ENCODE data around the gene UBE2E2.

Gene UBE2E2

GRCh38 chr3:23589602-23590001, 386.5 kb downstream of the UBE2E2 start:
- Histone ChIP-seq H3K36me3 (ENCODE audit: control insufficient read depth, low read length) (no peaks in the 10 kb centered on the region), H3K4me1 (ENCODE audit: control insufficient read depth, low read length) (no peaks in the 10 kb centered on the region), H3K27me3 (ENCODE audit: control insufficient read depth, low read length) (no peaks in the 10 kb centered on the region), H3K9me3 (ENCODE audit: control insufficient read depth, insufficient read depth, low read length) (no peaks in the 10 kb centered on the region), H3K4me2 (ENCODE audit: low read length) (no peak overlapping the region), H3F3A (ENCODE audit: control insufficient read depth, insufficient read depth) (no peaks in the 10 kb centered on the region), H3K79me2 (ENCODE audit: control insufficient read depth, low read length) (no peaks in the 10 kb centered on the region), H3K9me2 (replicated peaks; ENCODE audit: control insufficient read depth, low read length) (no peaks in the 10 kb centered on the region), H3K4me3 (ENCODE audit: low read length) (no peak overlapping the region), H3K27ac (ENCODE audit: low read depth, low read length) (no peak overlapping the region), H4K20me1 (ENCODE audit: control insufficient read depth, insufficient read depth, low read depth, low read length) (no peaks in the 10 kb centered on the region)
- TF ChIP-seq EZH2phosphoT487 (IDR thresholded peaks at IDR 0.05; ENCODE audit: borderline replicate concordance, low read length) = no peak
- TF ChIP-seq CTCF (IDR thresholded peaks at IDR 0.05; ENCODE audit: low read depth, low read length, poor library complexity, severe bottlenecking) = no peak

- Histone ChIP-seq H3K9me3 (ENCODE audit: control insufficient read depth, insufficient read depth, low read length) (no peaks in the 10 kb centered on the region), H3K79me2 (ENCODE audit: control insufficient read depth, low read length) (no peaks in the 10 kb centered on the region), H3K4me2 (ENCODE audit: low read length) (no peak overlapping the region), H3K4me1 (ENCODE audit: control insufficient read depth, low read length) (no peaks in the 10 kb centered on the region), H3F3A (ENCODE audit: control insufficient read depth, insufficient read depth) (no peaks in the 10 kb centered on the region), H4K20me1 (ENCODE audit: control insufficient read depth, insufficient read depth, low read depth, low read length) (no peaks in the 10 kb centered on the region), H3K27me3 (ENCODE audit: control insufficient read depth, low read length) (no peaks in the 10 kb centered on the region), H3K27ac (ENCODE audit: low read depth, low read length) (no peak overlapping the region), H3K9me2 (replicated peaks; ENCODE audit: control insufficient read depth, low read length) (no peaks in the 10 kb centered on the region), H3K4me3 (ENCODE audit: low read length) (no peak overlapping the region), H3K36me3 (ENCODE audit: control insufficient read depth, low read length) (no peaks in the 10 kb centered on the region)
- TF ChIP-seq EZH2phosphoT487 (IDR thresholded peaks at IDR 0.05; ENCODE audit: borderline replicate concordance, low read length) (no peak), CTCF (IDR thresholded peaks at IDR 0.05; ENCODE audit: low read depth, low read length, poor library complexity, severe bottlenecking) (no peak)
Observed at GRCh38 chr3:23590424-23591273, 387.5 kb downstream of the UBE2E2 start.

GRCh38 chr3:23591374-23591773, 388.2 kb downstream of the UBE2E2 start:
- H3K27ac ChIP-seq (ENCODE audit: low read depth, low read length) = no peak overlapping the region

More at GRCh38 chr3:23591374-23591773, 388.2 kb downstream of the UBE2E2 start:
- H3K4me2 ChIP-seq (ENCODE audit: low read length) = no peak overlapping the region
- H3K4me1 ChIP-seq (ENCODE audit: control insufficient read depth, low read length) = no peaks in the 10 kb centered on the region
- no peaks in the 10 kb centered on the region for H3K27me3 ChIP-seq (ENCODE audit: control insufficient read depth, low read length)
- no peaks in the 10 kb centered on the region for H3F3A ChIP-seq (ENCODE audit: control insufficient read depth, insufficient read depth)
- no peaks in the 10 kb centered on the region for H3K9me3 ChIP-seq (ENCODE audit: control insufficient read depth, insufficient read depth, low read length)
- no peaks in the 10 kb centered on the region for H3K9me2 ChIP-seq (replicated peaks; ENCODE audit: control insufficient read depth, low read length)
- TF ChIP-seq EZH2phosphoT487 (IDR thresholded peaks at IDR 0.05; ENCODE audit: borderline replicate concordance, low read length) (no peak), CTCF (IDR thresholded peaks at IDR 0.05; ENCODE audit: low read depth, low read length, poor library complexity, severe bottlenecking) (no peak)
- H3K36me3 ChIP-seq (ENCODE audit: control insufficient read depth, low read length) = no peaks in the 10 kb centered on the region
- no peaks in the 10 kb centered on the region for H4K20me1 ChIP-seq (ENCODE audit: control insufficient read depth, insufficient read depth, low read depth, low read length)
- no peak overlapping the region for H3K4me3 ChIP-seq (ENCODE audit: low read length)
- H3K79me2 ChIP-seq (ENCODE audit: control insufficient read depth, low read length) = no peaks in the 10 kb centered on the region
